Activated naive CD8-positive, alpha-beta T cell treated with anti-CD3 and anti-CD28 coated beads, Interleukin-2, amount 50 U/mL, for 24 hours (primary cell): Measurements from ENCODE around the gene RPL9.
"Not testable (repeated sequence)": the region's sequence is repeated elsewhere in the genome, so short reads cannot be mapped to it uniquely, and the experiment has no call there.

ENCODE experiments used
- ATAC-seq: fragments of 150-1000 bp; cut with Tn5 transposase; one replicate; pipeline ENCODE4 v1.10.0; 2021
- DNase-seq: peaks from one replicate; pipeline ENCODE4 v3.0.0; 2021
- H3K27ac Mint-ChIP-seq: one replicate; pipeline ENCODE4 v1.8.0; 2021; ENCODE audit warnings: mild to moderate bottlenecking, mixed read lengths
- H3K27me3 Mint-ChIP-seq: one replicate; pipeline ENCODE4 v1.8.0; 2021; ENCODE audit warnings: mixed read lengths
- H3K36me3 Mint-ChIP-seq: one replicate; pipeline ENCODE4 v1.8.0; 2021; ENCODE audit warnings: low read depth, mixed read lengths
- H3K4me1 Mint-ChIP-seq: one replicate; pipeline ENCODE4 v1.8.0; 2021; ENCODE audit warnings: mixed read lengths
- H3K4me3 Mint-ChIP-seq: one replicate; pipeline ENCODE4 v1.8.0; 2021; ENCODE audit warnings: mild to moderate bottlenecking, moderate library complexity, mixed read lengths
- H3K9me3 Mint-ChIP-seq: one replicate; pipeline ENCODE4 v1.8.0; 2021; ENCODE audit warnings: mixed read lengths

The RPL9 gene

DNA sequence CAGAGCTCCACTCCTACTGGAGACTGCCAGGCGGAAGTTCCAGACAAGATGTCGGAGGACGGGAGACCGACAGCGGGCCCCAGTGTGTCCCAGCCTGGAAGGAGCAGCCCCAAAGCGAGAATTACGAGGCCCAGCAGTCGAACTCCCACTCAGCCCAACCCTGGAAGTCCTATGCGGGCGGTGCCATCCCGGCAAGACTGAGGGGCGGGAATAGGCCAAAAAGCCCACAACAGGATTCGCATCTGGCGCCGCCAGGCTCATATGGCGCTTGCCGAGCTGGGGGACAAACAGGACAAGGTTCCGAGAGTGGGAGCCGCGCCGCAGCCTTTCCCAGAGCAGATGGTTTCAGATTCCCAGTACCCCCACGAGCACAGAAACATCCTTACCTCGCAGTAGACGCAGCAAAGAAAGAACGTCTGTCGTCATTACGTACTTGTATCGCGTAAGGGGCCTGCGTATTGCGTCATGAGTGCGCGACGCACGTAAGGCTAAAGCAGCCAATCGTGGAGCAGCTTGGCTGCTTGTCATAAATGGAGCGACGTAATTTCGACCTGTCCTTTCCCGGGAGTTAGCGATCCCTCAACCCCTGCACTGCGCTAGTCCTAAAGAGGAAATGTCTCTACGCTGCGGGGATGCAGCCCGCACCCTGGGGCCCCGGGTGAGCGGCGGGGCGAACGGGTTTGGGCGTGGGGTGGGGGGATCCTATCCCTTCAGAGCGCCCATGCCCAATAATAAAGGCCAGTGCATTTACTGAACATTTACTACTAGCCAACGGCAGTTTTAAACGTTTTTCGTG lies at the start of gene RPL9, which contains the start of gene LIAS:
RPL9 (minus strand) TSS at position 418 of the 796 bp plus-strand sequence. CDS start 483 bp downstream, outside the sequence.
LIAS (plus strand) TSS at position 552 of the 796 bp plus-strand sequence; CDS start at position 614, 62 bp downstream.
- no peaks in the 10 kb centered on the region for H3K9me3 Mint-ChIP-seq
- peak within 1 kb of the TSS; percentile 99 for H3K27ac Mint-ChIP-seq
- peak within 1 kb of the TSS; percentile 99 for H3K4me3 Mint-ChIP-seq
- peaks cover 61% of the 10 kb centered on the region for H3K4me1 Mint-ChIP-seq
- peaks cover 70% of the 10 kb centered on the region for H3K36me3 Mint-ChIP-seq
- DNase-seq, result peak; percentile 90
- peak; percentile 95 for ATAC-seq
- H3K27me3 Mint-ChIP-seq, result peaks cover 4% of the 10 kb centered on the region

DNA sequence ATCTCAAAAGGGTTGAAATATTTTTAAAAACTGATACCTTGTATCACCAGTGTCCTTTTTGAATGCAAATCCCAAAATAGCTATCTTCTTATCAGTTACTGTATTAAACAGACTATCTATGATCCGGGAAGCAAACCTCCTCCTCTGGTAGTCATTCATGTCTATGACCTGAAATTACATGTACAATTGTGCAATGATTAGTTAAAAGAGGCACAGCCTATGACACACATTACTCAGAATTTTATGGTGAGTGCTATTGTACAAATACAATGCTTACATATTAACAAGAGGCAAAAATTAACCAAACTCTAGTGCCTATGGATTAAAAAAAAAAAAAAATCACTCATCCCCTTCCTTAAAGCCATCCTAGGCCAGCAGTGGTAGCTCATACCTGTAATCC lies 46.9 kb upstream of the RPL9 start:
- Mint-ChIP-seq H3K27me3 (no peaks in the 10 kb centered on the region), H3K27ac (no peak overlapping the region), H3K36me3 (peaks cover 34% of the 10 kb centered on the region), H3K4me3 (no peak overlapping the region), H3K9me3 (no peaks in the 10 kb centered on the region), H3K4me1 (no peaks in the 10 kb centered on the region)
- ATAC-seq (no peak), DNase-seq (no peak)

DNA sequence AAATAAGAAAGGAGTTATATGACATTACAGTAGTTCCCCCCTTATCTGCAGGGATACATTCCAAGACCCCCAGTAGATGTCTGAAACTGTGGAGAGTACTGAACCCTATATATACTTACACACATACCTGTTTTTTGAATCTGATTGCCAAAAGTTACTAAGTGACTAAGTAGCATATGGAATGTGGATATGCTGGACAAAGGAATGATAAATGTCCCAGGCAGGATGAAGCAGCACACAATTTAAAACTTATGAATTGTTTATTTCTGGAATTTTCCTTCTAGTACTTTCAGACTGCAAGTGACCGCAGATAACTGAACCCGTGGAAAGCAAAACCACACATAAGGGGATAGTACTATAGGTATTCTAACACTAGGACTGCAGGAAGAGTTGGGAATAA lies 45.8 kb upstream of the RPL9 start:
- no peak for ATAC-seq

GRCh38 chr4:39502664-39503035 lies 43.9 kb upstream of the RPL9 start:
- H3K9me3 Mint-ChIP-seq, ATAC-seq, H3K27ac Mint-ChIP-seq, H3K27me3 Mint-ChIP-seq, H3K4me1 Mint-ChIP-seq, H3K4me3 Mint-ChIP-seq, DNase-seq: not testable (repeated sequence)
- H3K36me3 Mint-ChIP-seq, result peaks cover 31% of the 10 kb centered on the region

More for the DNA sequence above, 45.8 kb upstream of the RPL9 start:
- Mint-ChIP-seq H3K27me3 (no peaks in the 10 kb centered on the region), H3K4me1 (no peaks in the 10 kb centered on the region), H3K4me3 (no peak overlapping the region), H3K27ac (no peak overlapping the region), H3K36me3 (peaks cover 33% of the 10 kb centered on the region), H3K9me3 (no peaks in the 10 kb centered on the region)
- no peak for DNase-seq

- Mint-ChIP-seq H3K9me3 (no peaks in the 10 kb centered on the region), H3K4me1 (no peaks in the 10 kb centered on the region), H3K36me3 (peaks cover 27% of the 10 kb centered on the region), H3K27ac (no peak overlapping the region), H3K4me3 (no peak overlapping the region), H3K27me3 (no peaks in the 10 kb centered on the region)
- ATAC-seq (no peak), DNase-seq (no peak)
Observed at GRCh38 chr4:39502019-39502663, 43.4 kb upstream of the RPL9 start.

DNA sequence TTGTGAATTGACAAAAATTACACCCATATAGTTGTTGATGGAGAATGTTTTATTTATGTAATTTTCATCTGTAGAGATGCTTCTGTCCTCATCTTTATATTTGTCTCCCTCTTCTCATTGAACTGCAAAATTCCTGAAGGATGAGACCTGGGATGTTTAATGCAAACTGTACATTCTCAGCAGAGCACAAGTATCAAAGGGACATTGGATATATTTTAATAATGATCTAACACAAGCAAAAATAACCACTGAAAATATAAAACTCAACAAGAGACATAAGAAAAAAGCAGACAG lies 40.0 kb upstream of the RPL9 start:
- H3K27ac Mint-ChIP-seq, result no peak overlapping the region
- H3K9me3 Mint-ChIP-seq, result no peaks in the 10 kb centered on the region
- ATAC-seq (no peak), DNase-seq (no peak)
- H3K4me3 Mint-ChIP-seq, result no peak overlapping the region
- H3K4me1 Mint-ChIP-seq, result no peaks in the 10 kb centered on the region
- peaks cover 10% of the 10 kb centered on the region for H3K36me3 Mint-ChIP-seq
- H3K27me3 Mint-ChIP-seq, result no peaks in the 10 kb centered on the region

DNA sequence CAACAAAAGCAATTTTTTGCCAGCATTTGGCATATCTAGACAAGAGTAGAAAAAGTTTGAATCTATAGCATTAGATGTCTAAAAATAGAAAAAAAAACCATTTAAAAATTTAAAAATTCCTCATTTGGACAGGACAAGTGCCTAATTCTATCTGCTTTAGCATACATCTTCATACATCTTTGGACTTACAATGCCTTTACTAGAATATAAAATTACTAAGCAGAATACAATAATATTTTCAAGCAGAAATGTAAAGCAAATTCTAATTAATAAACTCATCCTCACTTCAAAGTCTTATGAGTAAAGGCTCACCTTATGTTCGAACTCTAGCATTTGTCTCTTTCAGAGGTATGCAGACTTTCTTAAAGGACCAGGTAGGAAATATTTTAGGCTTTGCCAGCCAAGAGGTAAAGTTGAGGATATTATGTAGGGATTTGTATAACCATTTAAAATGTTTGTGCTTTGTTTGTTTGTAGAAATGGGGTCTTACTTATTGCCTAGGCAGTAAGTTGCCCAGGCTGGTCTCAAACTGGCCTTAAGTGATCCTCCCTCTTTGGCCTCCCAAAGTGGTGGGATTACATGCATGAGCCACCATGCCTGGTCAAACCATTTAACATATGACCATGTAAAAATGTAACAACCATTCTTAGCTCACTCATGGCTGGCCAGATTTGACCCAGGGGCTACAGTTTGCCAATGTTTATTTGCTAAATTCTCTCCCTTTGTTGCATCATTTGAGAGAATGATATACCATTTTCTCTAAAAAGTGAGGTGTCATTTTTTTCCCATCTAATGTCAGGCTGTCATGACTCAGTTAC lies 39.4 kb upstream of the RPL9 start:
- Mint-ChIP-seq H3K9me3 (no peaks in the 10 kb centered on the region), H3K27me3 (no peaks in the 10 kb centered on the region), H3K4me1 (no peaks in the 10 kb centered on the region), H3K4me3 (no peak overlapping the region), H3K27ac (no peak overlapping the region), H3K36me3 (peaks cover 5% of the 10 kb centered on the region)
- ATAC-seq (no peak), DNase-seq (no peak)

GRCh38 chr4:39495446-39496213 lies 36.9 kb upstream of the RPL9 start:
- Mint-ChIP-seq H3K4me3 (no peak overlapping the region), H3K36me3 (peaks cover 5% of the 10 kb centered on the region), H3K4me1 (no peaks in the 10 kb centered on the region), H3K9me3 (no peaks in the 10 kb centered on the region), H3K27ac (no peak overlapping the region), H3K27me3 (no peaks in the 10 kb centered on the region)
- no peak for DNase-seq
- no peak for ATAC-seq

DNA sequence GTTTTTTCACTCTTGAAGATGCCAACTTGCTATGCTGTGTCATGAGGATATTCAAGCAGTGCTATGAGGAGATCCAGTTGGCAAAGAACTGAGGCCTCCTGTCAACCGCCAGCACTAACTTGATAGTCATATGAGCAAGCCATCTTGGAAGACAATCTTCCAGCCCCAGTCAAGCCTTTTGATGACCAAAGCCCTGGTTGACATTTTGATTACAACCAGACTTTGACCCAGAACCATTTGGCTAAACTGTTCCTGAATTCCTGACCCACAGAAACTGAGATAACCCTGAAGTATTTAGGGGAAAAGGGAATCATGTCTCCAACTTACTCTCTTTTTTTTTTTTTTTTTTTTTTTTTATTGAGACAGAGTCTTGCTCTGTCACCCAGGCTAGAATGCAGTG lies 35.6 kb upstream of the RPL9 start:
- Mint-ChIP-seq H3K27me3 (no peaks in the 10 kb centered on the region), H3K4me1 (no peaks in the 10 kb centered on the region), H3K27ac (no peak overlapping the region), H3K4me3 (no peak overlapping the region), H3K9me3 (no peaks in the 10 kb centered on the region), H3K36me3 (peaks cover 2% of the 10 kb centered on the region)
- ATAC-seq (no peak), DNase-seq (no peak)

DNA sequence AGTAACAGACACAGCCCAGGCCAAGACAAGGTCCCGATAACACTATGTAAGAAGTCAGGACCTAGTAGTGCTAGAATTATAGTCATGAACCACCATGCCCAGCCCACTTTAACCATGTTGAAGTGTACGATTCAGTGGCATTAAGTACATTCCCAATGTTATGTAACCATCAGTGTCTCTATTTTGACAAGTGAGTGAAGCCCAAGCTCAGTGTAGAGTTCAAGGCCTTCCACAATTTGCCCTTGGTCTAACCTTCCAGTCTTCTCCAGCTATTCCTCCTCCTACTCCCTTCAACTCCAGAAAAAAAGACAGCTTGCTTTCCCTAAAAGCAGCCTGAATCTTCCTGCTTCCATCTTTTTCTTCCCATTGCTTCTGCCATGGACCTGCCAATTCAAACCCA lies 31.6 kb upstream of the RPL9 start:
- ATAC-seq (no peak), DNase-seq (no peak)
- no peaks in the 10 kb centered on the region for H3K27me3 Mint-ChIP-seq
- no peak overlapping the region for H3K4me3 Mint-ChIP-seq
- no peaks in the 10 kb centered on the region for H3K4me1 Mint-ChIP-seq
- no peak overlapping the region for H3K27ac Mint-ChIP-seq
- H3K36me3 Mint-ChIP-seq, result no peaks in the 10 kb centered on the region
- no peaks in the 10 kb centered on the region for H3K9me3 Mint-ChIP-seq

DNA sequence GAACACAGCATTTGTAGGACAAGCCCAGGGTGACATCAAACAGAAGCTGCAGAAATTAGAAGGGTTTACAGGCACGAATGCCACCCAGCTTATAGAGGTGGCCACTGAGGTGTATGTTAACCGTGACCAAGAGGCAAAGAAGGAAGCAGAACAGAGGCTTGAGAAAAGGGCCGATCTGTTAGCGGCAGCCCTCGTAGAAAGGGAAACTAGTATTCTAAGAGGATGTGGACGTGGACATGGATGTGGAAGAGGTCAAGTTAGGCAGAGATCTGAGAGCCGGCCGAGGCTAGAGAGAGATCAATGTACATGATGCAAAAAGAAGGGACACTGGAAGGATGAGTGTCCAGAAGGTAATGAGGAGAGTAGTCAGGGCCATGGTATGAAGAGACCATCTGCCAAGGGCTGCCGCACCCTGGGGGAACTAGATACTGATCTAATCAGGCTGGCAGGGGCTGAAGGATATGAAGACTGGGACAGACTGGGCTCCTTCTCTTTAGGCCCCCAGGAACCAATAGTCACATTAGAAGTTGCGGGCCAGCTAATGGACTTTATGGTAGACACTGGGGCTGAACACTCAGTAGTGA lies 27.6 kb upstream of the RPL9 start:
- H3K27me3 Mint-ChIP-seq, result no peaks in the 10 kb centered on the region

GRCh38 chr4:39484582-39485272 lies 26.0 kb upstream of the RPL9 start:
- Mint-ChIP-seq H3K4me1 (no peaks in the 10 kb centered on the region), H3K27ac (no peak overlapping the region), H3K4me3 (no peak overlapping the region), H3K9me3 (peaks cover 4% of the 10 kb centered on the region), H3K27me3 (no peaks in the 10 kb centered on the region), H3K36me3 (no peaks in the 10 kb centered on the region)
- no peak for DNase-seq
- ATAC-seq, result no peak

More for the DNA sequence above, 27.6 kb upstream of the RPL9 start:
- peaks cover 4% of the 10 kb centered on the region for H3K9me3 Mint-ChIP-seq
- no peak for ATAC-seq
- H3K4me1 Mint-ChIP-seq, result no peaks in the 10 kb centered on the region
- DNase-seq, result no peak
- H3K36me3 Mint-ChIP-seq, result no peaks in the 10 kb centered on the region
- H3K4me3 Mint-ChIP-seq, result no peak overlapping the region
- H3K27ac Mint-ChIP-seq, result no peak overlapping the region

DNA sequence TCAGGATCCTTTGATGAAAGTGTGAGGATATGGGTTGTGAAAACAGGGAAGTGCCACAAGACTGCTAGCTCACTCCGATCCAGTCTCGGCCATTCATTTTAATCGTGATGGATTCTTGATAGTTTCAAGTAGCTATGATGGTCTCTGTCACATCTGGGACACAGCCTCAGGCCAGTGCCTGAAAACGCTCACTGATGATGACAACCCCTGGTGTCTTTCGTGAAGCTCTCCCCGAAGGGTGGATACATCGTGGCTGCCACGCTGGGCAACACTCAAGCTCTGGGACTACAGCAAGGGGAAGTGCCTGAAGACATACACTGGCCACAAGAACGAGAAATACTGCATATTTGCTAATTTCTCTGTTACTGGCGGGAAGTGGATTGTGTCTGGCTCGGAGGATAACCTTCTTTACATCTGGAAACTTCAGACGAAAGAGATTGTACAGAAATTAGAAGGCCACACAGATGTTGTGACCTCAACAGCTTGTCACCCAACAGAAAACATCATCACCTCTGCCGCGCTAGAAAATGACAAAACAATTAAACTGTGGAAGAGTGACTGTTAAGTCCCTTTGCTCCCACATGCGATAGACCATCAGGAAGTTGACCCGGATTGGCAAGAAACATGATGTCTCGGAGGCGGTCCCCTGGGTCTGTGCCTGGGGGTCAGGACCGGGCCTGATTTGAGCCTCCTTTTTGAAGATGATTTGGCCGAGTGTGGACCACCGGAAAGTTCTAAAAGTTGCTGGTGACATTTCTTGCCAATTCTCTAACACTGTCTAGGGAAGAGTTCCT lies 22.4 kb upstream of the RPL9 start:
- Mint-ChIP-seq H3K4me1 (no peaks in the 10 kb centered on the region), H3K36me3 (peaks cover 8% of the 10 kb centered on the region), H3K9me3 (peaks cover 4% of the 10 kb centered on the region), H3K4me3 (no peak overlapping the region), H3K27ac (no peak overlapping the region), H3K27me3 (no peaks in the 10 kb centered on the region)
- no peak for ATAC-seq
- DNase-seq, result no peak
